Measurements from ENCODE around the gene DCANP1.

Gene DCANP1

GRCh38 chr5:135435467-135436330 lies 11.4 kb downstream of the DCANP1 start:
- peaks cover 11 to 19% of the 10 kb centered on the region in 2 donors for H3K4me1 ChIP-seq (ENCODE audit: control insufficient read depth in 1 of 2, insufficient read depth in 2 of 2, low read length in 2 of 2)
- no peaks in the 10 kb centered on the region for H3K9me3 ChIP-seq (ENCODE audit: control insufficient read depth in 1 of 2, low read length in 2 of 2)
- no peak overlapping the region for H3K27ac ChIP-seq (ENCODE audit: low read depth, low read length)
- no peaks in the 10 kb centered on the region for H3K36me3 ChIP-seq (ENCODE audit: control insufficient read depth in 1 of 2, insufficient read depth in 2 of 2, low read length in 2 of 2)
- H3K27me3 ChIP-seq (ENCODE audit: control insufficient read depth in 1 of 2, insufficient read depth in 2 of 2, low read length in 2 of 2) = no peaks in the 10 kb centered on the region
- H3K9ac ChIP-seq (ENCODE audit: low read depth in 1 of 2, low read length in 2 of 2) = no peak overlapping the region
- no peak overlapping the region for H3K4me3 ChIP-seq (ENCODE audit: low read depth in 1 of 2, low read length in 2 of 2)

DNA sequence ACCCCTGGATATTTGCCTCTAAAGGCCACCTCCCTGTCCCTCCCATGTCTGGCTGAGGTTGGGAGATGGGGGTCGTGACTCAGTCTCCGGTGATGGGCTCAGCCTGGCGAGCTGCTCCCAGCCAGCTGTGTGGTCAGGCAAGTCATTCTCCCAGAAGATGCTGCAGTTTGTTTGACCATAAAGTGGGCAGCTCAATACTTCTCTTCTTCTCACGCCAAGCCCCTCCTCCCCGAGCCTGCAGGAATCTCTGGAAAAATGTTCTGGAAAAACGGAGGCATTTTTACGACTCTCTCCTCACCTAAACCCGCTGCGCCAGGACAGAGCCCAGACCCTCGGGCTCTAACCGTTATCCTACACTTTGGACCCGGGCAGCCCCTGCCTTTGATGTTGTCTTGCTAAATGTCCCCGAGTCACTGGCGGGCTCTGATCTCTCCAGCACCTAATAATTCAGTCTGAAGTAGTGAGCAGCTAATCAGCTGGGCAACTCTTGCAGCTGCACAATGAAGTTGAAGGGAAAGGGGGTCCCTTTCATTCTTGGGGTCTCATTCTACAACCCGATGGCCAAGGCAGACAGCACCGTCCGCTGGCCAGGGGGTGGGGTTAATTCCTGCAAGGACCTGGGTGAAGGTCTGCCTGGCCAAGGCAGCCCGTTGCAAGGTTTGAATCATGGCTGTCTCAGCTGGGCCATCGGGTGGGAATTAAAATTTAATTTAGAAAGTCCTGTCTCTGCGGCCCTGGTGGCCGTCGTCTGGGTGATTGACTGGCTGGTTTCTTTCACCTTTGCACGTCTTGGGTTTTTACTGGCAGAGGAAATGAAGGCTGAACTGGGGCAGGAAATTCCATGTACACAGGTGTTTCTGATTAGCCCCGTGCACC lies 12.3 kb downstream of the DCANP1 start:
- H3K9ac ChIP-seq (ENCODE audit: low read depth in 1 of 2, low read length in 2 of 2) = no peak overlapping the region
- H3K27me3 ChIP-seq (ENCODE audit: control insufficient read depth in 1 of 2, insufficient read depth in 2 of 2, low read length in 2 of 2) = no peaks in the 10 kb centered on the region
- H3K36me3 ChIP-seq (ENCODE audit: control insufficient read depth in 1 of 2, insufficient read depth in 2 of 2, low read length in 2 of 2) = no peaks in the 10 kb centered on the region
- H3K4me1 ChIP-seq (ENCODE audit: control insufficient read depth in 1 of 2, insufficient read depth in 2 of 2, low read length in 2 of 2) = peaks cover 11 to 19% of the 10 kb centered on the region in 2 donors
- no peak overlapping the region for H3K27ac ChIP-seq (ENCODE audit: low read depth, low read length)
- no peak overlapping the region for H3K4me3 ChIP-seq (ENCODE audit: low read depth in 1 of 2, low read length in 2 of 2)
- H3K9me3 ChIP-seq (ENCODE audit: control insufficient read depth in 1 of 2, low read length in 2 of 2) = no peaks in the 10 kb centered on the region

- peaks cover under 1 to 1% of the 10 kb centered on the region in 2 donors for H3K9me3 ChIP-seq (ENCODE audit: control insufficient read depth in 1 of 2, low read length in 2 of 2)
- H3K36me3 ChIP-seq (ENCODE audit: control insufficient read depth in 1 of 2, insufficient read depth in 2 of 2, low read length in 2 of 2) = no peaks in the 10 kb centered on the region
- no peak overlapping the region for H3K27ac ChIP-seq (ENCODE audit: low read depth, low read length)
- no peaks in the 10 kb centered on the region for H3K27me3 ChIP-seq (ENCODE audit: control insufficient read depth in 1 of 2, insufficient read depth in 2 of 2, low read length in 2 of 2)
- H3K9ac ChIP-seq (ENCODE audit: low read depth in 1 of 2, low read length in 2 of 2) = no peak overlapping the region
- H3K4me3 ChIP-seq (ENCODE audit: low read depth in 1 of 2, low read length in 2 of 2) = no peak overlapping the region
- H3K4me1 ChIP-seq (ENCODE audit: control insufficient read depth in 1 of 2, insufficient read depth in 2 of 2, low read length in 2 of 2) = peaks cover 11 to 17% of the 10 kb centered on the region in 2 donors
Measured at GRCh38 chr5:135433681-135434426, 13.3 kb downstream of the DCANP1 start.

DNA sequence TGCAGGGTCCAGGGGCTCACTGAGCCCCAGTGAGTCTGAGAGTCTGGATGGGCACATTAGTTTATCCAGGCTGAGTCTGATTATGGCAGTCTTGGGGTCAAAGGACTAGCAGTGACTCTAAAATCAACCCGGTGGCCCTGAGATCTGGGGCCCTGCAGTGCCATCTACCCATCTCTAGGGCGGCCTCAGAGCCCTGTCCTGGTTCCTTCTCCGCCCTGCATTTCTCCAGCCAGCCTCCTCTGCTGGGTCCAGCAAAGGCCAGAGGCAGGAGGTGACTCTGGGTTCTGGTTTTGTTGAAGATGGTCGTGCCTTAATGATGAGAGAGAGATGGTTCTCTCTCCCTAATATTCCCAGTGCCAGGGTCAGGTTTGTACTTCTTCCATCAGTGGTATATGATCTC lies 15.0 kb downstream of the DCANP1 start:
- Histone ChIP-seq H3K9me3 (ENCODE audit: control insufficient read depth in 1 of 2, low read length in 2 of 2) (peaks cover 4 to 6% of the 10 kb centered on the region in 2 donors), H3K36me3 (ENCODE audit: control insufficient read depth in 1 of 2, insufficient read depth in 2 of 2, low read length in 2 of 2) (no peaks in the 10 kb centered on the region), H3K4me1 (ENCODE audit: control insufficient read depth in 1 of 2, insufficient read depth in 2 of 2, low read length in 2 of 2) (peaks cover 0 to 6% of the 10 kb centered on the region in 2 donors), H3K27ac (ENCODE audit: low read depth, low read length) (no peak overlapping the region), H3K27me3 (ENCODE audit: control insufficient read depth in 1 of 2, insufficient read depth in 2 of 2, low read length in 2 of 2) (no peaks in the 10 kb centered on the region), H3K9ac (ENCODE audit: low read depth in 1 of 2, low read length in 2 of 2) (no peak overlapping the region), H3K4me3 (ENCODE audit: low read depth in 1 of 2, low read length in 2 of 2) (no peak overlapping the region)

DNA sequence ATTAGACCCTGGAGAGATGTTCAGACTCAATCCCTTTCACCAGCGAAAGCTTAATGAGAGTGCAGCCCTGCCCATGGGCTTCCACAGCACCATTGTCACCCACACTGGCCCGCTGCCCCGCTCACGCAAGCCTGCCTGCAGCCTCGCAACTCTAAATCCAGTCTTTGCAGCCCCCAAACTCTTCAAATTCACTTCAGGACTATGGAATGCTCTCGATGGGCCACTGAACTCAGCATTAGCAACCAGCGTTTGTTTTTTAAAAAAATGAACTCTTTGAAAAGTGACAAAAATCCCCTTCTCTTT lies 17.1 kb downstream of the DCANP1 start:
- Histone ChIP-seq H3K36me3 (ENCODE audit: control insufficient read depth in 1 of 2, insufficient read depth in 2 of 2, low read length in 2 of 2) (no peaks in the 10 kb centered on the region), H3K9ac (ENCODE audit: low read depth in 1 of 2, low read length in 2 of 2) (no peak overlapping the region), H3K4me3 (ENCODE audit: low read depth in 1 of 2, low read length in 2 of 2) (no peak overlapping the region), H3K27me3 (ENCODE audit: control insufficient read depth in 1 of 2, insufficient read depth in 2 of 2, low read length in 2 of 2) (no peaks in the 10 kb centered on the region), H3K27ac (ENCODE audit: low read depth, low read length) (no peak overlapping the region), H3K4me1 (ENCODE audit: control insufficient read depth in 1 of 2, insufficient read depth in 2 of 2, low read length in 2 of 2) (peaks cover 0 to 6% of the 10 kb centered on the region in 2 donors), H3K9me3 (ENCODE audit: control insufficient read depth in 1 of 2, low read length in 2 of 2) (peaks cover 4 to 6% of the 10 kb centered on the region in 2 donors)

- Histone ChIP-seq H3K36me3 (ENCODE audit: control insufficient read depth in 1 of 2, insufficient read depth in 2 of 2, low read length in 2 of 2) (no peaks in the 10 kb centered on the region), H3K9me3 (ENCODE audit: control insufficient read depth in 1 of 2, low read length in 2 of 2) (peaks cover 4 to 6% of the 10 kb centered on the region in 2 donors), H3K4me1 (ENCODE audit: control insufficient read depth in 1 of 2, insufficient read depth in 2 of 2, low read length in 2 of 2) (peaks cover 0 to under 1% of the 10 kb centered on the region in 2 donors), H3K9ac (ENCODE audit: low read depth in 1 of 2, low read length in 2 of 2) (no peak overlapping the region), H3K27ac (ENCODE audit: low read depth, low read length) (no peak overlapping the region), H3K4me3 (ENCODE audit: low read depth in 1 of 2, low read length in 2 of 2) (no peak overlapping the region), H3K27me3 (ENCODE audit: control insufficient read depth in 1 of 2, insufficient read depth in 2 of 2, low read length in 2 of 2) (peaks cover 0 to 3% of the 10 kb centered on the region in 2 donors)
Measured at GRCh38 chr5:135429301-135430134, 17.6 kb downstream of the DCANP1 start.

DNA sequence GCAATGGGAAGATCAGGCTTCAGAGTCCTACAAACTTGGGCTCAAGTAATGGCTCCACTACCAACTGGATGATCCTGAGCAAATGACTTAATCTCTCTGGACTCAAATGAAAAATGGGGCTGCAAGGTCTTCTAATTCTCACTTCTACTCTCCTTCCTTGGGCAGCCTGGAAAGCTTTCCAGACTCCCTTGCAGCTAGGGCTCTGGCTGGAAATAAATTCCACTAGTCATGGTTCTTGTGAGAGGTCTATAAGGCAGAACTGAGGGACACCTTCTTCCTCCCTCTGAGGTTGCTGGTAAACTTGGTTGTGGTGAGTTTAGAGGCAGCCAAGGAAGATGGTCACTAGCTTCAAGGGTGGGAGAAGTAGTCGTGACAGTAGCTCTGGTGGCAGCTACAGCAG lies 18.6 kb downstream of the DCANP1 start:
- Histone ChIP-seq H3K4me3 (ENCODE audit: low read depth in 1 of 2, low read length in 2 of 2) (no peak overlapping the region), H3K36me3 (ENCODE audit: control insufficient read depth in 1 of 2, insufficient read depth in 2 of 2, low read length in 2 of 2) (no peaks in the 10 kb centered on the region), H3K9me3 (ENCODE audit: control insufficient read depth in 1 of 2, low read length in 2 of 2) (peaks cover 4 to 6% of the 10 kb centered on the region in 2 donors), H3K27me3 (ENCODE audit: control insufficient read depth in 1 of 2, insufficient read depth in 2 of 2, low read length in 2 of 2) (peaks cover 0 to 5% of the 10 kb centered on the region in 2 donors), H3K27ac (ENCODE audit: low read depth, low read length) (no peak overlapping the region), H3K4me1 (ENCODE audit: control insufficient read depth in 1 of 2, insufficient read depth in 2 of 2, low read length in 2 of 2) (peaks cover 0 to 2% of the 10 kb centered on the region in 2 donors), H3K9ac (ENCODE audit: low read depth in 1 of 2, low read length in 2 of 2) (no peak overlapping the region)

DNA sequence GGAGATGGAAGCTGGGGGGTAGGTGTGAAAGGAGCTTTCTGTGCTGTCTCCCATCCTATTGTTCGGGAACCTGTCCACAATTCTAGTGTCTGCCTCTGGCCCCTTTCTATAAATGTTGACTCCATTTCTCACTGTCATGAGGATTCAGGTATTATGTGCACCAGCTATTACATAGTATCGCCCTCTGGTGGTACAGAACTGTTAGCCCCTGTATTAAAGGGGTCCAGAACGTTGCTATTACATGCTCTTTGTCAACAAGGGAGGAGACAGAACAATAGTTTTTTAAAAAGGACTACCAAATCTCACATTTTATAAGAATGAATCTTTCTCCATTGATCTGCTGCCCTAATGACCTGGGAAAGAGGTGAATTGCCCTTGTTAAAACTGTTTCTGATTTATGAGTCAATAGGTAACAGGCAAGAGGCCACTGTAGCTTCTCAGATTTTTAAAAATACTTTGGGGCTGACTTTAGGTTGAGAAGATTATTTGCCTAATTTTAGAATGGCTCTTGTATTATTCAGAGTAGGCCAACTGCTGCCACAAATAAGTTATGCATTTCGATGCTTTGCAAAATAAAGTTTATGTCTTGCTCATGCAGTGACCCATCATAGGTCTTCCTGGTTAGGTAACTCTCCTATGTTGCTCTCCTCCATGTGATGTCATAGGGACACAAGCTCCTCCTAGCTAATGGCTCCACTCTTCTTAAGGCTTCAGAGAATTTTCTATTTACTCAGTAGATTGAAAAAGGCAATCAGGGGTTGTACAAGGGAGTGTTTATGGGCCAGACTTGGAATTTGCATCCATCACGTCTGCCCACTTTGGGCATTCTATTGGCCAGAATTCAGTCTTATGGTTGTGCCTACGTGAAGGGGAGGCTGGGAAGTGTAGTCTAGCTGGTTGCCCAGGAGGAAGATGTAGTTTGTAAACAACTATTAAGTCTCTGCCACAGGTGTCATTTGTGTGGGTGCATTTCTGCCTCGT lies 20.8 kb downstream of the DCANP1 start:
- H3K27ac ChIP-seq (ENCODE audit: low read depth, low read length) = no peak overlapping the region
- peaks cover 4 to 6% of the 10 kb centered on the region in 2 donors for H3K9me3 ChIP-seq (ENCODE audit: control insufficient read depth in 1 of 2, low read length in 2 of 2)
- H3K4me1 ChIP-seq (ENCODE audit: control insufficient read depth in 1 of 2, insufficient read depth in 2 of 2, low read length in 2 of 2) = peaks cover 5 to 8% of the 10 kb centered on the region in 2 donors

More for the DNA sequence above, 20.8 kb downstream of the DCANP1 start:
- no peaks in the 10 kb centered on the region for H3K36me3 ChIP-seq (ENCODE audit: control insufficient read depth in 1 of 2, insufficient read depth in 2 of 2, low read length in 2 of 2)
- H3K9ac ChIP-seq (ENCODE audit: low read depth in 1 of 2, low read length in 2 of 2) = no peak overlapping the region
- H3K4me3 ChIP-seq (ENCODE audit: low read depth in 1 of 2, low read length in 2 of 2) = no peak overlapping the region
- peaks cover 0 to 5% of the 10 kb centered on the region in 2 donors for H3K27me3 ChIP-seq (ENCODE audit: control insufficient read depth in 1 of 2, insufficient read depth in 2 of 2, low read length in 2 of 2)

Measured in duodenal mucosa (tissue), 2 donors.